ENCODE measurements around the gene LHFPL6. TPM values are rescaled to one million over a fixed set of nuclear protein-coding genes. Genes with fewer than 3 reads are reported as not detected.

The LHFPL6 gene
- total and polyA plus RNA-seq, 2 experiments from 2014 or later = 7.8 to 9.5 TPM

GRCh38 chr13:39419876-39420275, 183.1 kb downstream of the LHFPL6 start:
- ATAC-seq (no peak), DNase-seq (ENCODE audit: low spot score) (no peak)
- peaks cover 3% of the 10 kb centered on the region for H3K27me3 Mint-ChIP-seq (ENCODE audit: insufficient read depth, low read depth, poor library complexity)
- Histone ChIP-seq H3K4me1 (ENCODE audit: insufficient read depth) (peaks cover 66% of the 10 kb centered on the region), H3F3A (replicated peaks; ENCODE audit: low read depth) (no peaks in the 10 kb centered on the region), H3K79me2 (replicated peaks; ENCODE audit: insufficient read depth) (no peaks in the 10 kb centered on the region), H3K4me2 (no peak overlapping the region), H3K27ac (ENCODE audit: low read depth) (no peak overlapping the region), H3K27me3 (ENCODE audit: insufficient read depth) (no peaks in the 10 kb centered on the region; the same call in 1 of the 2 replicates), H4K20me1 (replicated peaks; ENCODE audit: insufficient read depth) (no peaks in the 10 kb centered on the region), H3K36me3 (ENCODE audit: insufficient read depth) (no peaks in the 10 kb centered on the region), H3K9me2 (ENCODE audit: insufficient read depth) (no peaks in the 10 kb centered on the region), H2AFZ (no peak overlapping the region), H3K4me3 (no peak overlapping the region)
- peaks cover 61% of the 10 kb centered on the region for H3K4me1 Mint-ChIP-seq
- H3K9me3 Mint-ChIP-seq = no peaks in the 10 kb centered on the region
- TF ChIP-seq JUNB (IDR thresholded peaks at IDR 0.05; ENCODE audit: unreplicated experiment) (no peak), EZH2phosphoT487 (IDR thresholded peaks at IDR 0.05; ENCODE audit: unreplicated experiment) (no peak), STAT1 (IDR thresholded peaks at IDR 0.05; ENCODE audit: unreplicated experiment) (no peak), ETS1 (IDR thresholded peaks at IDR 0.05) (no peak), NANOG (IDR thresholded peaks at IDR 0.05; ENCODE audit: borderline replicate concordance) (no peak), CREB1 (CRISPR knock-in tag; IDR thresholded peaks at IDR 0.05; ENCODE audit: low read depth) (no peak), ZNF462 (CRISPR knock-in tag; IDR thresholded peaks at IDR 0.05) (no peak), ZNF331 (CRISPR knock-in tag; IDR thresholded peaks at IDR 0.05; ENCODE audit: low read depth) (no peak), REST (IDR thresholded peaks at IDR 0.05; ENCODE audit: unreplicated experiment) (no peak), EZH2 (IDR thresholded peaks at IDR 0.05; ENCODE audit: low read depth, unreplicated experiment) (no peak), CTCF (conservative IDR thresholded peaks at IDR 0.05; ENCODE audit: low read depth in 2 of 2) (no peak), ZNF114 (CRISPR knock-in tag; IDR thresholded peaks at IDR 0.05) (no peak), POLR2AphosphoS5 (IDR thresholded peaks at IDR 0.05; ENCODE audit: low read depth) (no peak)
- H3K27ac Mint-ChIP-seq = no peak overlapping the region
- no peaks in the 10 kb centered on the region for H3K36me3 Mint-ChIP-seq (ENCODE audit: low read depth)
- H3K4me3 Mint-ChIP-seq = no peak overlapping the region

All from GM23338 (cell line).